Vagina (tissue), 2 donors: ENCODE measurements around the gene PSMA7. TPM values are rescaled to one million over a fixed set of nuclear protein-coding genes. Genes with fewer than 3 reads are reported as not detected.

Source experiments
- DNase-seq, 2 donors: peaks; one replicate each; pipeline ENCODE4 v3.0.0-alpha.2; 2017; ENCODE audit errors: extremely low spot score in 2 of 2
- H3K27ac ChIP-seq: fragments of 200-600 bp; sonication (generic); one replicate; pipeline ENCODE4 v1.5.1; 2019
- H3K27me3 ChIP-seq: fragments of 200-600 bp; sonication (generic); one replicate; pipeline ENCODE4 v1.5.1; 2019
- H3K36me3 ChIP-seq, 2 donors: fragments of 200-600 bp; sonication (generic); one replicate each; pipeline ENCODE4 v1.5.1; 2017 to 2019
- H3K4me1 ChIP-seq: fragments of 200-600 bp; sonication (generic); one replicate; pipeline ENCODE4 v1.5.1; 2019
- H3K4me3 ChIP-seq, 2 donors: fragments of 200-600 bp; sonication (generic); 1 replicate in 1 of 2; 2 replicates in 1 of 2; pipeline ENCODE4 v1.5.1; 2016 to 2019
- H3K9me3 ChIP-seq: fragments of 200-600 bp; sonication (generic); one replicate; pipeline ENCODE4 v1.5.1; 2019
- CTCF ChIP-seq, 3 experiments: fragments of 450-650 bp in 2 of 3; fragments of 200-600 bp in 1 of 3; sonication (generic) in 1 of 3; IDR thresholded peaks; one replicate each; pipeline ENCODE4 v1.5.1; 2017 to 2019; ENCODE audit warnings: antibody characterized with exemption in 3 of 3, mild to moderate bottlenecking in 2 of 3, moderate library complexity in 2 of 3
- POLR2A ChIP-seq, 2 donors: fragments of 450-650 bp; IDR thresholded peaks; one replicate each; pipeline ENCODE4 v1.6.1; 2017; ENCODE audit warnings: antibody characterized with exemption in 2 of 2, mild to moderate bottlenecking in 2 of 2, moderate library complexity in 2 of 2
- POLR2AphosphoS5 ChIP-seq, 2 donors: sonication (generic); formaldehyde crosslinking; IDR thresholded peaks; one replicate each; pipeline ENCODE4 v1.9.0; 2017; ENCODE audit warnings: antibody characterized with exemption in 2 of 2, mild to moderate bottlenecking in 2 of 2, low read depth in 1 of 2; ENCODE audit not compliant: insufficient read depth in 1 of 2
- intact Hi-C: fragments of 100-400 bp; cut with DNase I; formaldehyde crosslinking; loops from one replicate; pipeline ENCODE4 v1.15.1; 2023
- total RNA-seq: library from RNA; depleted of rRNA; stranded (reverse); fragments of >200 nt; gene quantifications from one replicate; pipeline ENCODE4 v1.2.3, GENCODE V29; 2016

The PSMA7 gene
- total RNA-seq, 1 donor from 2014 or later, result 319 TPM

GRCh38 chr20:62181808-62182207 lies 38.6 kb upstream of the PSMA7 start:
- intact Hi-C loops, result no loop called here
- peak overlapping the region in 1 of 2 donors; percentile 95 for H3K4me3 ChIP-seq
- DNase-seq, result no peak
- H3K36me3 ChIP-seq, result no peaks in the 10 kb centered on the region
- H3K27me3 ChIP-seq, result no peaks in the 10 kb centered on the region
- no peak for TF ChIP-seq CTCF (IDR thresholded peaks at IDR 0.05)
- H3K27ac ChIP-seq, result peak overlapping the region; percentile 93
- H3K9me3 ChIP-seq, result no peaks in the 10 kb centered on the region
- H3K4me1 ChIP-seq, result peaks cover 39% of the 10 kb centered on the region

GRCh38 chr20:62179162-62179504 lies 35.9 kb upstream of the PSMA7 start:
- no peaks in the 10 kb centered on the region for H3K9me3 ChIP-seq
- peaks cover 18% of the 10 kb centered on the region for H3K4me1 ChIP-seq
- H3K4me3 ChIP-seq, result no peak overlapping the region
- no peak overlapping the region for H3K27ac ChIP-seq
- intact Hi-C loops, result no loop called here
- TF ChIP-seq POLR2AphosphoS5 (IDR thresholded peaks at IDR 0.05; ENCODE audit: insufficient read depth in 1 of 2, low read depth in 1 of 2) (no peak), CTCF (IDR thresholded peaks at IDR 0.05) (no peak), POLR2A (IDR thresholded peaks at IDR 0.05) (no peak)
- H3K27me3 ChIP-seq, result no peaks in the 10 kb centered on the region
- DNase-seq, result no peak
- H3K36me3 ChIP-seq, result no peaks in the 10 kb centered on the region

- DNase-seq, result no peak
- Histone ChIP-seq H3K36me3 (peaks cover 0 to 5% of the 10 kb centered on the region in 2 donors), H3K27me3 (no peaks in the 10 kb centered on the region), H3K4me3 (no peak overlapping the region), H3K4me1 (peaks cover 12% of the 10 kb centered on the region), H3K27ac (no peak overlapping the region), H3K9me3 (no peaks in the 10 kb centered on the region)
- TF ChIP-seq CTCF (IDR thresholded peaks at IDR 0.05), result no peak
- no peak for TF ChIP-seq POLR2AphosphoS5 (IDR thresholded peaks at IDR 0.05; ENCODE audit: insufficient read depth in 1 of 2, low read depth in 1 of 2)
- no peak for TF ChIP-seq POLR2A (IDR thresholded peaks at IDR 0.05)
- intact Hi-C loops, result no loop called here
Observed at GRCh38 chr20:62178316-62179161, 35.3 kb upstream of the PSMA7 start.

GRCh38 chr20:62177307-62177706 lies 34.1 kb upstream of the PSMA7 start:
- H3K9me3 ChIP-seq, result no peaks in the 10 kb centered on the region
- H3K27me3 ChIP-seq, result no peaks in the 10 kb centered on the region
- DNase-seq, result no peak
- peaks cover 5% of the 10 kb centered on the region for H3K4me1 ChIP-seq
- peaks cover 0 to 8% of the 10 kb centered on the region in 2 donors for H3K36me3 ChIP-seq
- TF ChIP-seq CTCF (IDR thresholded peaks at IDR 0.05) (no peak), POLR2AphosphoS5 (IDR thresholded peaks at IDR 0.05; ENCODE audit: insufficient read depth in 1 of 2, low read depth in 1 of 2) (no peak), POLR2A (IDR thresholded peaks at IDR 0.05) (no peak)
- H3K27ac ChIP-seq, result no peak overlapping the region
- H3K4me3 ChIP-seq, result no peak overlapping the region
- intact Hi-C loops, result no loop called here

- TF ChIP-seq POLR2A (IDR thresholded peaks at IDR 0.05), result no peak
- TF ChIP-seq POLR2AphosphoS5 (IDR thresholded peaks at IDR 0.05; ENCODE audit: insufficient read depth in 1 of 2, low read depth in 1 of 2), result no peak
- TF ChIP-seq CTCF (IDR thresholded peaks at IDR 0.05), result no peak
- no peak overlapping the region for H3K27ac ChIP-seq
- no peaks in the 10 kb centered on the region for H3K27me3 ChIP-seq
- no peaks in the 10 kb centered on the region for H3K9me3 ChIP-seq
- H3K4me3 ChIP-seq, result no peak overlapping the region
- intact Hi-C loops, result no loop called here
- DNase-seq, result no peak
- peaks cover under 1% of the 10 kb centered on the region for H3K4me1 ChIP-seq
- H3K36me3 ChIP-seq, result peaks cover 0 to 8% of the 10 kb centered on the region in 2 donors
Observed at GRCh38 chr20:62176866-62177265, 33.7 kb upstream of the PSMA7 start.
